OCI-LY3 (cell line): ENCODE measurements around the gene ANKS4B.

Experiments used
- CTCF ChIP-seq: fragments of 200-600, 300-600 bp; sonication (generic); IDR thresholded peaks from 2 replicates; pipeline ENCODE4 v1.5.1; 2014; ENCODE audit warnings: antibody characterized with exemption, low read length, low read depth
- EZH2phosphoT487 ChIP-seq: fragments of 200-600 bp; shearing (Covaris generic); IDR thresholded peaks from 2 replicates; pipeline ENCODE4 v1.6.1; 2018; ENCODE audit warnings: antibody characterized with exemption, mixed run types, low read depth

GRCh38 chr16:21274172-21274726, 40.8 kb downstream of the ANKS4B start:
- TF ChIP-seq EZH2phosphoT487 (no peak), CTCF (no peak)
